ENCODE measurements around the gene ARHGEF11. TPM values are rescaled to one million over a fixed set of nuclear protein-coding genes. Genes with fewer than 3 reads are reported as not detected.

The ARHGEF11 gene
- polyA plus RNA-seq, 3 donors from 2014 or later: 0.08 to 0.86 (median 0.22) TPM

DNA sequence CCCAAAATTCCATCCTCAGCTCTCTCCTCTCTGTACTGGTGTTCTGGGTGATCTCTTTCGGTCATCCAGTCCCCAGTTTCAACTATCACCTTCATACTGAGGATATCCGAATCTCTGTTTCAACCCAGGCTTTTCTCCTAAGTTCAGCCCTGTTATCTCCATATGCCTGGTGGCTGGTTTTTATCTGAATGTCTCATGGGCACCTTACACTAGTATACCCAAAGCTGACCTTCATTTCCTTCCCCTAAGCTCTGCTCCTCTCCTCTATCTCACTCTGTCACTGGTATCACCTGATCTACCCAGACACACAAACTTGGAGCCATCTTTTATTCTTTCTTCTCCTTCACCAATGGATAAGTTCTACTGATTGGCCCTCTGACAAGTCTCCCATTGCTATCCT, 72.1 kb downstream of the ARHGEF11 start:
- no peak for DNase-seq
- no peaks in the 10 kb centered on the region for H3K9me3 Mint-ChIP-seq
- H3K36me3 Mint-ChIP-seq: no peaks in the 10 kb centered on the region
- no peak overlapping the region for H3K4me3 Mint-ChIP-seq
- no peak overlapping the region for H3K27ac Mint-ChIP-seq
- peaks cover 2 to 7% (median 2%) of the 10 kb centered on the region in 3 donors for H3K27me3 Mint-ChIP-seq (ENCODE audit: low read depth in 3 of 3)
- no peaks in the 10 kb centered on the region for H3K4me1 Mint-ChIP-seq

DNA sequence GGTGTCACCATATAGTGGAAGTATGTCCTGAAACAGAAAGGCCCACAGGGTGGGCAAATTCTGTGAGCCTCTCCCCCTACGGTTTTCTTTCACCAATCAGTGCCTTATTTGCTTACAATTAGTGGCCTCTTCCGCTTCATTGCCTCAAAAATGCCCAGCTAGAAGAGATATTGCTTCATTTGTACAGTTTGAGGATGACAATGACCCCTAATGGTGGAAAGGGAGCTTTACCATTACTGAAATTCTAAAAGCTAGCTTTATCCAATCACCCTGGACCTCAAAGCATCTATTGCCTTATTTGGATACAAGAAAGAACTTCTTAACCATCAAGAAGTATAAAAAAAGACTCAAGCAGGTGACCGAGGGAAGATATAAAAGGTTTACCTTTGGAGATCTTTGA, 75.5 kb downstream of the ARHGEF11 start:
- no peak overlapping the region for H3K27ac Mint-ChIP-seq
- no peaks in the 10 kb centered on the region for H3K9me3 Mint-ChIP-seq
- H3K4me3 Mint-ChIP-seq: no peak overlapping the region
- DNase-seq: no peak
- H3K27me3 Mint-ChIP-seq (ENCODE audit: low read depth in 3 of 3): peaks cover 0 to 3% (median 3%) of the 10 kb centered on the region in 3 donors
- H3K36me3 Mint-ChIP-seq: no peaks in the 10 kb centered on the region
- H3K4me1 Mint-ChIP-seq: no peaks in the 10 kb centered on the region

DNA sequence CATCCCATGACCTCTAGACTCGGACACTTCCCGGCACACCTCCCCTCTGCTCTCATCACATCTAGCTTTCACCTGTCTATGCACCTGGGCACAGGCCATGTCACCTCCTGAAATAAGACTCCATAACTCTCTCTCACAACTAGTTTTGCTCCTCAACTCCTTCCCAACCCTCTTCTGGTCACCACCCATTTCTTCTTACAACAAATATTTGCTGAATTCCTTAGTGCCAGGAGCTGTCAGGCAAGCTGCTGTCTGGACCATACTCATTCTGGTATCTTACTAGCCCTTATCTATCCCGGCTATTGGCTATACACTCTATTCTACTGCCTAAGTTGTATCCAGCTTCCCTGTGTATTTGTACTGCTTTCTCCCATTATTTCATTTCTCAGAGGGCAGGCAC, 76.0 kb downstream of the ARHGEF11 start:
- H3K9me3 Mint-ChIP-seq: no peaks in the 10 kb centered on the region
- no peaks in the 10 kb centered on the region for H3K4me1 Mint-ChIP-seq
- no peak overlapping the region for H3K4me3 Mint-ChIP-seq
- no peak overlapping the region for H3K27ac Mint-ChIP-seq
- DNase-seq: no peak
- H3K36me3 Mint-ChIP-seq: no peaks in the 10 kb centered on the region
- peaks cover 0 to 3% (median 3%) of the 10 kb centered on the region in 3 donors for H3K27me3 Mint-ChIP-seq (ENCODE audit: low read depth in 3 of 3)

DNA sequence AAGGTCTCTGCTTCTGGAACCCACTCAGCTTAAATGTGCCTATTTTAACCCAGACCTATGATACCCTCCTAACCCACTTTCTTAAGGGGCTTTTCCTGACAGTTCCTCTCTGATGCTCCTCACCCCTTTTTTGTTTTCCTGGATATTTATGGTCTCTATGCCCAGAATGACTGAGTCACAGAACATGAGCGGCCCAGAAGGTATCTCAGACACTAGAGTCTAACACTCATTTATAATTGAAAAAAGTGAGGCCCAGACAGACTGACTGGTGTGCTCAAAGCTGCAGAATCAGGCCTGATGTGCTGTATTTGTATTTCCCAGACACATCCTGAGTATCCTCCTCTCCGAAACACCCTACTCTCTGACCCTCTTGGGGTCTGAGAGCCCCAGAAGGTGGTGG, 81.1 kb downstream of the ARHGEF11 start:
- H3K9me3 Mint-ChIP-seq: no peaks in the 10 kb centered on the region
- no peak overlapping the region for H3K4me3 Mint-ChIP-seq

DNA sequence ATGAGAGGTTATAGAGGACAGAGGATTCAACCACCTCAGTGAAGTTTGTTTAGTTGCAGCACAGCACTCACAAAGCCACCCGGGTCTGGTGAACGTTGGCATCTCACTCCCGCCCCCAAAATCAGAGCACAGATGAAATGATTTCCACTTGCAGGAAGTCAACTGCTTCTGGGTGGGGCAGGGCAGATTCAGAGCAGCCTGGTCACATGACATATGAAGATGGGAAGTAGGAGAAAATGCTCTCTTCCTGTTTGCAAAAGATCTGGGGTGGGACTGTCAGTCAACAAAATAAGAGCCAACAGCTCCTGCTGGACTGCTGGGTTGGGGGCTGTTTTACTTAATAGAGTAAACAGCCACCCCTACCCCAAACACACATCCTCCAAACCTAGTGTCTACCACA, 81.9 kb downstream of the ARHGEF11 start:
- Mint-ChIP-seq H3K4me3 (peak overlapping the region in 1 of 5 donors; percentile 28), H3K27ac (no peak overlapping the region), H3K9me3 (no peaks in the 10 kb centered on the region), H3K4me1 (peaks cover 13 to 15% of the 10 kb centered on the region in 2 donors), H3K36me3 (no peaks in the 10 kb centered on the region), H3K27me3 (ENCODE audit: low read depth in 3 of 3) (peaks cover 0 to 8% (median 6%) of the 10 kb centered on the region in 3 donors)
- DNase-seq: no peak

More for the DNA sequence above, 81.1 kb downstream of the ARHGEF11 start:
- no peak for DNase-seq
- Mint-ChIP-seq H3K27me3 (ENCODE audit: low read depth in 3 of 3) (peaks cover 0 to 8% (median 4%) of the 10 kb centered on the region in 3 donors), H3K27ac (no peak overlapping the region), H3K36me3 (no peaks in the 10 kb centered on the region), H3K4me1 (peaks cover 13 to 15% of the 10 kb centered on the region in 2 donors)

DNA sequence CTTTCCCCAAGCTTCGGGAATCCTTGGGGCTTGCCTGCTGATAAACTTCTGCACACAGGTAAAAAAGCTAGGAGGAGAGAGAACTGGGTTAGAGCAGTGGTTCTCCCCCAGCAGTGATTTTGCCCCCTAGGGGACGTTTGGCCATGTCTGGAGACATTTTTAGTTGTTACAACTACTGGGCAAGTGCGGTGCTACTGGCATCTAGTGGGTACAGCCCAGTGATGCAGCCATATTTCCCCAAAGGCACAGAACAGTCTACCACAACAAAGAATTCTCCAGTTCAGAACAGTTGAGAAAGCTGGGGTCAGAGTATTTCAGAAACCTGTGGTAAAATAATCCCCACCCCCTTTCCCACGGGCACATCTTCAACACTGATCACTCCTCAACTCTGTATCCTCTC, 83.8 kb downstream of the ARHGEF11 start:
- Mint-ChIP-seq H3K4me1 (peaks cover 13 to 15% of the 10 kb centered on the region in 2 donors), H3K4me3 (no peak overlapping the region), H3K36me3 (no peaks in the 10 kb centered on the region), H3K9me3 (no peaks in the 10 kb centered on the region), H3K27ac (no peak overlapping the region), H3K27me3 (ENCODE audit: low read depth in 3 of 3) (peaks cover 2 to 9% (median 8%) of the 10 kb centered on the region in 3 donors)
- no peak for DNase-seq

DNA sequence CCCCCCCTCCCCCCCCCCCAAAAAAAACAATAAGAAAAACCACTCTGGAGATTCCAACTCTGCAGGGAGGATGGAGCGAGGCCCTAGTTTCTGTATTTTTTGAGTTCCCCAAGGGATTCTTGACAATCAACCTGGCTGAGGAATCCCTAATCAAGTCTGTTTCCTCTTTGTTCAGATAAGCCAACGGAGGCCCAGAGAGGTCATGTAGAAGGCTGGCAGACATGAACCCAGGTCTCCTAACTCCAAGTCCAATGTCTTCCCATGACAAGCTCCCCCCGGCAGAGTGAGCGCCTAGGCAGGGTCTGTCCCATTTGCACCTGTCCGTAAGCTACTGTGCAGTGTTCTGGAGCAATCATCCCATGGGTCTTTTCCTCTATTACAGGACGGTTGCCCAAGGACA, 85.6 kb downstream of the ARHGEF11 start:
- no peak for DNase-seq
- peaks cover 2 to 12% (median 5%) of the 10 kb centered on the region in 3 donors for H3K27me3 Mint-ChIP-seq (ENCODE audit: low read depth in 3 of 3)
- no peak overlapping the region for H3K27ac Mint-ChIP-seq
- no peaks in the 10 kb centered on the region for H3K36me3 Mint-ChIP-seq
- H3K4me1 Mint-ChIP-seq: peaks cover 13 to 15% of the 10 kb centered on the region in 2 donors
- H3K4me3 Mint-ChIP-seq: no peak overlapping the region
- H3K9me3 Mint-ChIP-seq: no peaks in the 10 kb centered on the region

DNA sequence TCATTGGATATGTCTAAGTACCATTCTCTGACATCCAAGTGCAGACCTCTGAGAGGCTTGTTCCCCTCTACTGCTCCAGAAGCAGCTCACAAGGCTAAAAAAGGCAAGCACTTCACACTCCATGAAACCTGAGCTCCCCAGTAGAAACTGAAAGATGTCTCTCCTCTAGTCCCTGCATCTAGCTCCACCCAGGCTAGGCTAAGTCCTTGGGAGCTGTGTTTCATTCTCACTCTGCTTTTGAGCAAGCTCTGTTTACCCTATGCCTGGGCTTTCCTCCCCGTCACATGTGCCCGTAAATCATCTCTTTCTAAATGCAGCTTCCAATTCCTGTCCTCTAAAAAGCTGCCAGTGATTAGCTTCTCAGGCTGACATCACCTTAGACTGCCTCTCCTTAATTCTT, 86.1 kb downstream of the ARHGEF11 start:
- H3K27ac Mint-ChIP-seq: no peak overlapping the region
- peaks cover 2 to 13% (median 9%) of the 10 kb centered on the region in 3 donors for H3K27me3 Mint-ChIP-seq (ENCODE audit: low read depth in 3 of 3)
- H3K4me1 Mint-ChIP-seq: peaks cover 13 to 15% of the 10 kb centered on the region in 2 donors

DNA sequence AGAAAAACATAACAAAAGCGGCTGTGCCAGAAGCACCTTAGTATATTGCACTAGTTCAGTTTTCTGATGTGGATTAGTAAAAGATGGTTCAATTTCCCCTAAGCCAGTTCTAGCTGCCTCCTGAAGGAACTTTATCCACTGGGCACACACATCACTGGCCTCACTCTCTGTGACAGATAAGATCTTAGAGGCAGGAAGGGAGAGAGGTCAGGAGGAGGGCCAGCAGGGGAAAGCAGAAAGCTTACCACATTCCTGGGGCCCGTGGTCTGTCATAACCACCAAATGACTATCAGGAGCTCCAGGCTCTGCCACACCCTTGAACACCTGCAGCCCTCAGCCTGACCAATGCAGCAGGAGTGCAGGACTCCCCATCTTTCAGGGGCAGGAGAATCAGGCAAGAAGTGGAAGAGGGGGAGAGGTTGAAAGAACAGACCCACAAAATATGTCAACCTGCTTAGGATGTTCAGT, 87.3 kb downstream of the ARHGEF11 start:
- DNase-seq: no peak
- Mint-ChIP-seq H3K36me3 (no peaks in the 10 kb centered on the region), H3K27me3 (ENCODE audit: low read depth in 3 of 3) (peaks cover 2 to 13% (median 9%) of the 10 kb centered on the region in 3 donors), H3K4me3 (no peak overlapping the region), H3K4me1 (peaks cover 4% of the 10 kb centered on the region in 2 donors), H3K9me3 (no peaks in the 10 kb centered on the region), H3K27ac (no peak overlapping the region)

More for the DNA sequence above, 86.1 kb downstream of the ARHGEF11 start:
- Mint-ChIP-seq H3K36me3 (no peaks in the 10 kb centered on the region), H3K4me3 (no peak overlapping the region), H3K9me3 (no peaks in the 10 kb centered on the region)
- no peak for DNase-seq

DNA sequence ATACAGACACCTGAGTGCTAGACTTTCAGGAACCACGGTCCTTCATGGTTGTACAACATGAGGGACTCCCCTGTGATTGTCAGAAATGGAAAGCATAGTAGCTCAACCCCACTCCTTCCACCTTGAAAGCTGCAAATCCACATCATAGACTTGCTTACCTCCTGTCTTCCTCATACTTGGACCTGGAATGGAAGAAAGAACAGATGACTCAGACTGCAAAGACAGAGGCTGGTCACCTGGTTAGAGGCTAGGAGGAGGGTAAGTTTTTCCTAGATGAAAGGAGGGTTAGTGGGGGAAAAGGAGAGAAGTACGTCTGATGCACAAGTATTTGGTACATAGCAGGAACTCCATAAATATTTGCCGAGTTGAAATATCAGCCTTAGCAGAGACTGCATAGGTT, 87.9 kb downstream of the ARHGEF11 start:
- H3K27ac Mint-ChIP-seq: no peak overlapping the region
- H3K27me3 Mint-ChIP-seq (ENCODE audit: low read depth in 3 of 3): peaks cover 2 to 13% (median 9%) of the 10 kb centered on the region in 3 donors
- no peaks in the 10 kb centered on the region for H3K36me3 Mint-ChIP-seq
- H3K9me3 Mint-ChIP-seq: no peaks in the 10 kb centered on the region
- no peak for DNase-seq
- no peak overlapping the region for H3K4me3 Mint-ChIP-seq
- no peaks in the 10 kb centered on the region for H3K4me1 Mint-ChIP-seq

DNA sequence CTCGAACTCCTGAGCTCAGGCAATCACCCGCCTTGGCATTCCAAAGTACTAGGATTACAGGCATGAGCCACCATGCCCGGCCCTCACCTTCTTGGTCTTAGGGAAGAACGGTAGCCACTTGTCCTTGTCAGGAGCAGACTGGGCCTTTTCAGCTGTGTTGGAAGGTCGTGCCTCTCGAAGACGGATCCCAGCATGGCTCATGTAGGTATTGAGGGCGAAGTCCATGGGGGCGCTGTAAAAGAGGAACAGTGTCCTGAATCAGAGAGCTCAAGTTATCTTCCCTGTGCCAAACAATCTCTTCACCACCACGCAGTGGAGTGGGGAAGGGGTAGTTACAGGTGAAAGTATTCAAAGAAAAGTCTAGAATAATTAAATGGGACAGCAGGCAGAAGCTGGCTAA, 89.2 kb downstream of the ARHGEF11 start:
- H3K9me3 Mint-ChIP-seq: no peaks in the 10 kb centered on the region
- H3K4me3 Mint-ChIP-seq: no peak overlapping the region
- no peaks in the 10 kb centered on the region for H3K4me1 Mint-ChIP-seq
- no peak overlapping the region for H3K27ac Mint-ChIP-seq
- DNase-seq: no peak
- peaks cover 2 to 11% (median 9%) of the 10 kb centered on the region in 3 donors for H3K27me3 Mint-ChIP-seq (ENCODE audit: low read depth in 3 of 3)
- no peaks in the 10 kb centered on the region for H3K36me3 Mint-ChIP-seq

DNA sequence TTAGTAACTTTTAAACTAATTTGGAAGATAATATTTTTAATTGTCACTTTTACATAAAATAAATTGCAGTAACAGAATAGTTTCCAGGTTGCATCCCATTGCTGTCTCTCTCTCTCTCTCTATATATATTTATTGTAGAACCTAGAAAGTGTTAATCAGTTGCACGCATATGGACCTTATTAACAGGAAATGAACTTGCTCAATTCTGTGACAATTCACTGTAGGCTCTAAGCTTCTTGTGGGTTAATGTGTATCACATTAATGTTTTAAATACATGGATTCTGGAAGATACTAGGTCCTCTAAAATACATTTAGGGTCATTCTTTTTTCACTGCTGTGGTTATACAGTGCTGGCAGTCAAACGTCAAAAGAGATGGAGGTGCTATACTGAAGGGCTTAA, 92.0 kb downstream of the ARHGEF11 start:
- Mint-ChIP-seq H3K4me1 (no peaks in the 10 kb centered on the region), H3K4me3 (no peak overlapping the region), H3K27me3 (ENCODE audit: low read depth in 3 of 3) (peaks cover 3 to 11% (median 4%) of the 10 kb centered on the region in 3 donors), H3K27ac (no peak overlapping the region), H3K36me3 (no peaks in the 10 kb centered on the region), H3K9me3 (no peaks in the 10 kb centered on the region)
- DNase-seq: no peak

DNA sequence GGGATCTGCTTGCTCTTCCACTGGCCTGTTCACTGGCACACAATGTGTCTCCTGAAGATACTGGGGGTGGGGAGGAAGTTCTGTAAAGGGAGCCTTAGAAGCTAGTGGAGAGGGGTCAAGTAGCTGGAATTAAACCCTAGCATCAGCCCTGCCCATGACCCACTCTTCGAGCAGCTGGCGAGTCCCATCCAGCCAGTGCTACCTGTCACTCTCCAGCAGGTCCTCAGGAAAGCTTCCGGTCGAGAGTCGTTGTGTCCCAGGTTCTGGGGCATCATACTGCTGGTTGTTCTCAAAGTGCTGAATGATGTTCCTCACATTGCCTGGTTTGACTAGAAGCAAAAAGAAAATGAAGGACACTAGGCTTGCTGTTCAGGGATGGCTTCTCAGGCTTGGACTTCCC, 94.2 kb downstream of the ARHGEF11 start:
- Mint-ChIP-seq H3K4me3 (no peak overlapping the region), H3K27me3 (ENCODE audit: low read depth in 3 of 3) (peaks cover 1 to 7% (median 4%) of the 10 kb centered on the region in 3 donors), H3K36me3 (no peaks in the 10 kb centered on the region), H3K27ac (no peak overlapping the region), H3K4me1 (no peaks in the 10 kb centered on the region), H3K9me3 (no peaks in the 10 kb centered on the region)
- DNase-seq: no peak

DNA sequence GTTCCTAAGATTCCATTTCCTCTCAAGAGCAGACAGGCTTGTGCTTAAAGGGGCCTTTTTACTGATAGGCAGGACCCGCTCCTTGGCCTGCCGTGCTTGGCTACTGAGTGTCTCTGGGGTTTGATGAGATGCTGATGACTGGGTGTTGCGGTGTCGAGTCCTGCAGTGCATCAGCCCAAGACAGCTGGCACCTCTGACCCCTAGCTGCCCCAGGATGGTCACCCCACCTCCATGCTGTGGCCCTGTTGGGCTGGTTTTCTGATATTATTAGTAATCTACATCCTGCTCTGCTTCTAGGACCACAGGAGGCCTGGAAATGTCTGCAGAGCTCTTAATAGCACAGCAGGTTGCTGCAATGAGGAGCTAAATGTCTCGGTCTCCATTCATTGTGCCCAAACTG, 96.4 kb downstream of the ARHGEF11 start:
- Mint-ChIP-seq H3K36me3 (no peaks in the 10 kb centered on the region), H3K27me3 (ENCODE audit: low read depth in 3 of 3) (peaks cover 1 to 3% (median 3%) of the 10 kb centered on the region in 3 donors), H3K4me1 (no peaks in the 10 kb centered on the region), H3K9me3 (no peaks in the 10 kb centered on the region), H3K4me3 (no peak overlapping the region), H3K27ac (no peak overlapping the region)
- no peak for DNase-seq

DNA sequence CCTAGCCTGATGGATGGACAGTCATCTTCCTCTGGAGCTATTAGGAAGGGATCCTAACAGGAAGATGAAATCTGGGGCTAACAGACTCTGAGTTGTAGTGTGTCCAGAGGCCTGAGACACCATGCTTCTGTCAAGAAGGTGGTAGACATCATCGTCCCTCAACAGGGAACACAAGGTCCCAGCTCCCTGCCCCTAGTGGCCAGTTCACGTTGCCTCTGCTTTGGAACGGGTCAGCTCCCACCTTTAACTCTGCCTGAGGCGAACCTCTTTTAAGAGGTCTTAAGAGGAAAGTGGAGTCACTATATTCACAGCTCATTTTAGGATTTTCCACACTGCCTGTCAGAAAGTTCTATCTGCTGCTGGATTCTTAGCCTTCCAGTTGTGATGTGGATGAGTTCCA, 96.8 kb downstream of the ARHGEF11 start:
- DNase-seq: no peak
- H3K4me1 Mint-ChIP-seq: no peaks in the 10 kb centered on the region
- no peaks in the 10 kb centered on the region for H3K9me3 Mint-ChIP-seq
- peaks cover 1 to 4% (median 3%) of the 10 kb centered on the region in 3 donors for H3K27me3 Mint-ChIP-seq (ENCODE audit: low read depth in 3 of 3)
- H3K27ac Mint-ChIP-seq: no peak overlapping the region
- H3K4me3 Mint-ChIP-seq: no peak overlapping the region
- H3K36me3 Mint-ChIP-seq: no peaks in the 10 kb centered on the region

Data from immature natural killer cell (primary cell).